ENCODE results near the gene ATF6B.
A peak's percentile ranks its signal among the peaks of the same experiment; 100 is the strongest.

Gene ATF6B

DNA sequence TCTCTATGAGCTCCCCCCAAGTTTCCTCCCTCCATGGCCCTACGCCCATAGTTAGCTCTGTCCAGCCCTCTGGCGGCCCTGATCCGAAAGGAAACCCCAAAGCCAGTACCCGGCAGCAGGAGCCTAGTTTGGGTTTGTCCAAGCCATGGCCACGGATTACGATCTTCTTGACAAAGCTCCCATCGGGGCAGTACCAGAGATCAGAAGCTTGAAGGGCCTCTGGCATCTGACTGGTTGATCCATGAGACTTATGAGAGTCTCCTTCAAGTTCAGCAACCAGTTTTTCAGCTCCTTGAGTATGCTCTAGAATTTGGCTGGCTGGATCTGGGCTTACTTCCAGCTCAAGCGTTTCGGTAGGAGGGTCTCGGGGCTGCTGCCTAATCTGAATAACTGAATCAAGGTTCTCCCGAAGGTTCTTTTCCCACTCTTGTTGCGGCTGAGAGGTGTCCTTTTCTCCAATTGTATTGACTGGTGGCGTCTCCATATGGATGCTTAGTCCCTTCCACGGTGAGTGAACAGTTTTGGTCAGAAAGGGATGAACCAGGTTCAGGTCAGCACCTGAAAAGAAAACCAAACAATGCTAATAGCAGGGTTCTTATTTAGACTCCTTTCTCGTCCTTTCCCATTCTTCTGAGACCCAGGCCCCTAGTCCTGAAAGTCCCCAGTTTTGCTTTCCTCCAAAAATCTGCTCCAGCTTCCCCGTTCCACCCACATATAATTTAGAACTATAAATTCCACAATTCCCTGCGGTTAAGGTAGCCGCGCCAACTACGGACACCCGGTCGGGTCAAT lies 1.4 kb upstream of the ATF6B start:
- Histone ChIP-seq H2AFZ (ENCODE audit: low read length) (peak overlapping the region; percentile 91), H3K4me1 (ENCODE audit: insufficient read depth, low read length, poor library complexity, severe bottlenecking) (peaks cover 25% of the 10 kb centered on the region), H3K27me3 (ENCODE audit: insufficient read depth, low read length, poor library complexity, severe bottlenecking) (no peaks in the 10 kb centered on the region), H3F3A (ENCODE audit: low read depth) (no peaks in the 10 kb centered on the region), H3K9me2 (replicated peaks; ENCODE audit: low read depth, low read length) (no peaks in the 10 kb centered on the region), H3K9ac (ENCODE audit: low read depth, low read length, poor library complexity, severe bottlenecking) (peak overlapping the region; percentile 75), H3K79me2 (ENCODE audit: insufficient read depth, low read length) (peaks cover 34% of the 10 kb centered on the region), H4K20me1 (ENCODE audit: insufficient read depth, low read length, poor library complexity, severe bottlenecking) (peaks cover 17% of the 10 kb centered on the region), H3K9me3 (ENCODE audit: insufficient read depth, low read depth, low read length) (no peaks in the 10 kb centered on the region), H3K4me3 (ENCODE audit: low read length, poor library complexity, severe bottlenecking) (peak overlapping the region; percentile 81), H3K4me2 (ENCODE audit: low read depth, low read length, poor library complexity, severe bottlenecking) (peak overlapping the region; percentile 87), H3K36me3 (ENCODE audit: insufficient read depth, low read length) (no peaks in the 10 kb centered on the region)
- TF ChIP-seq EZH2phosphoT487 (IDR thresholded peaks at IDR 0.05; ENCODE audit: borderline replicate concordance) = no peak
- TF ChIP-seq, protein P1, sequence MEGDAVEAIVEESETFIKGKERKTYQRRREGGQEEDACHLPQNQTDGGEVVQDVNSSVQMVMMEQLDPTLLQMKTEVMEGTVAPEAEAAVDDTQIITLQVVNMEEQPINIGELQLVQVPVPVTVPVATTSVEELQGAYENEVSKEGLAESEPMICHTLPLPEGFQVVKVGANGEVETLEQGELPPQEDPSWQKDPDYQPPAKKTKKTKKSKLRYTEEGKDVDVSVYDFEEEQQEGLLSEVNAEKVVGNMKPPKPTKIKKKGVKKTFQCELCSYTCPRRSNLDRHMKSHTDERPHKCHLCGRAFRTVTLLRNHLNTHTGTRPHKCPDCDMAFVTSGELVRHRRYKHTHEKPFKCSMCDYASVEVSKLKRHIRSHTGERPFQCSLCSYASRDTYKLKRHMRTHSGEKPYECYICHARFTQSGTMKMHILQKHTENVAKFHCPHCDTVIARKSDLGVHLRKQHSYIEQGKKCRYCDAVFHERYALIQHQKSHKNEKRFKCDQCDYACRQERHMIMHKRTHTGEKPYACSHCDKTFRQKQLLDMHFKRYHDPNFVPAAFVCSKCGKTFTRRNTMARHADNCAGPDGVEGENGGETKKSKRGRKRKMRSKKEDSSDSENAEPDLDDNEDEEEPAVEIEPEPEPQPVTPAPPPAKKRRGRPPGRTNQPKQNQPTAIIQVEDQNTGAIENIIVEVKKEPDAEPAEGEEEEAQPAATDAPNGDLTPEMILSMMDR (conservative IDR thresholded peaks at IDR 0.05; ENCODE audit: low read length) = no peak

DNA sequence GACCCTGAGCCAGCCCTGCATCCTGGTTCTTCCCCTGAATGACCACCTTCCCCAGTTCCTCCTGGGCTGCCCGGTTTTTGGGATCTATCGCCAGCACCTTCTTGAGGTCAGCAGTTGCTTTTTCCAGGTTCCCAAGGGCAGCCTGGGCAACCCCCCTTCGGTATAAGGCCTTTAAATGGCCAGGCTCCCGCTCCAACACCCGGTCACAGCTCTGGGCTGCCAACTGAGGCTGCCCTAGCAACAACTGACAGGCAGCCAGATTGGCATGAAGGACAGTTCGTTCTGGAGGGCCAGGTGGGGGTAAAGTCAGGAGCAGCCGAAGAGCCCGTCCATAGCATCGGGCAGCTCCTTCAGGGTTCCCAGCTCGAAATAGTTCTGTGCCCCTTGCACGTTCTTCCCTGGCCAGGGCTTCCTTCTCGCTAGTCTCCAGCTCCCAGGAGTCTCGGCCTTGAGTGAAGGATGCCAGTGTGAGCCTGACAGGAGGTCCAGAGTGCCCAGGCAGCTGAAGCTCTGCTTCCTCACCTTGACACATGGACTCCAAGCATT lies 778 bp upstream of the ATF6B start:
- Histone ChIP-seq H3K4me2 (ENCODE audit: low read depth, low read length, poor library complexity, severe bottlenecking) (peak overlapping the region; percentile 87), H2AFZ (ENCODE audit: low read length) (no peak overlapping the region), H3K4me3 (ENCODE audit: low read length, poor library complexity, severe bottlenecking) (peak overlapping the region; percentile 81), H3K9me3 (ENCODE audit: insufficient read depth, low read depth, low read length) (no peaks in the 10 kb centered on the region), H3K4me1 (ENCODE audit: insufficient read depth, low read length, poor library complexity, severe bottlenecking) (peaks cover 25% of the 10 kb centered on the region), H3F3A (ENCODE audit: low read depth) (no peaks in the 10 kb centered on the region), H3K79me2 (ENCODE audit: insufficient read depth, low read length) (peaks cover 38% of the 10 kb centered on the region), H3K36me3 (ENCODE audit: insufficient read depth, low read length) (peaks cover 2% of the 10 kb centered on the region; the same call in 1 of the 2 replicates), H3K9ac (ENCODE audit: low read depth, low read length, poor library complexity, severe bottlenecking) (peak overlapping the region; percentile 75), H3K27me3 (ENCODE audit: insufficient read depth, low read length, poor library complexity, severe bottlenecking) (no peaks in the 10 kb centered on the region), H3K9me2 (replicated peaks; ENCODE audit: low read depth, low read length) (no peaks in the 10 kb centered on the region), H4K20me1 (ENCODE audit: insufficient read depth, low read length, poor library complexity, severe bottlenecking) (peaks cover 17% of the 10 kb centered on the region)
- TF ChIP-seq, protein P1 (conservative IDR thresholded peaks at IDR 0.05; ENCODE audit: low read length) = no peak
- TF ChIP-seq EZH2phosphoT487 (IDR thresholded peaks at IDR 0.05; ENCODE audit: borderline replicate concordance) = no peak

DNA sequence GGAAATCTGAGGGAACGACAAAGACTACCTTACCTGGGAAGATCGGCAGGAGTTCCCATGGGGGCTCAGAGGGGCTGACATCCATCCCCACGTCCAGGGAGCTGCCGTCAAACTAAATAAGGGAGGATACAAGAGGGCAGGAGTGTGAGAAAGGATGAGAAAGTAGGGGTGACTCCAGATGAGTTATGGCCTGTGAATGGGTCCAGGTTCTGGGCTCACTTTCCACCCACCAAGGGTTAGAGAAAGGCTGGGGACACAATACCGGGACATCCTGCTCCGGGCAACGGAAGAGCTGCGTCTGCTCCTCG lies 683 bp downstream of the ATF6B start:
- H3K79me2 ChIP-seq (ENCODE audit: insufficient read depth, low read length) = peaks cover 38% of the 10 kb centered on the region
- peaks cover 17% of the 10 kb centered on the region for H4K20me1 ChIP-seq (ENCODE audit: insufficient read depth, low read length, poor library complexity, severe bottlenecking)
- peaks cover 25% of the 10 kb centered on the region for H3K4me1 ChIP-seq (ENCODE audit: insufficient read depth, low read length, poor library complexity, severe bottlenecking)
- no peaks in the 10 kb centered on the region for H3K27me3 ChIP-seq (ENCODE audit: insufficient read depth, low read length, poor library complexity, severe bottlenecking)
- H3K4me3 ChIP-seq (ENCODE audit: low read length, poor library complexity, severe bottlenecking) = peak overlapping the region; percentile 91
- no peaks in the 10 kb centered on the region for H3F3A ChIP-seq (ENCODE audit: low read depth)
- H3K9ac ChIP-seq (ENCODE audit: low read depth, low read length, poor library complexity, severe bottlenecking) = peak overlapping the region; percentile 91
- H2AFZ ChIP-seq (ENCODE audit: low read length) = no peak overlapping the region
- H3K9me3 ChIP-seq (ENCODE audit: insufficient read depth, low read depth, low read length) = no peaks in the 10 kb centered on the region
- H3K36me3 ChIP-seq (ENCODE audit: insufficient read depth, low read length) = peaks cover 2% of the 10 kb centered on the region; the same call in 1 of the 2 replicates
- no peak for TF ChIP-seq EZH2phosphoT487 (IDR thresholded peaks at IDR 0.05; ENCODE audit: borderline replicate concordance)
- TF ChIP-seq, protein P1 (conservative IDR thresholded peaks at IDR 0.05; ENCODE audit: low read length) = no peak
- no peaks in the 10 kb centered on the region for H3K9me2 ChIP-seq (replicated peaks; ENCODE audit: low read depth, low read length)
- peak overlapping the region; percentile 98 for H3K4me2 ChIP-seq (ENCODE audit: low read depth, low read length, poor library complexity, severe bottlenecking)
